Stomach (tissue), 4 donors: ENCODE measurements around the gene ASB8.

Source experiments
- CTCF ChIP-seq, 7 experiments: fragments of 450-650 bp in 4 of 7; fragments of 200-600 bp in 3 of 7; sonication (generic) in 3 of 7; IDR thresholded peaks; one replicate each; pipeline ENCODE4 v1.5.1; 2016 to 2019; ENCODE audit warnings: antibody characterized with exemption in 7 of 7, control low read depth in 2 of 7, mild to moderate bottlenecking in 1 of 7
- POLR2A ChIP-seq, 4 donors: fragments of 450-650 bp; IDR thresholded peaks; one replicate each; pipeline ENCODE4 v1.6.1; 2016; ENCODE audit warnings: antibody characterized with exemption in 4 of 4, control low read depth in 2 of 4, mild to moderate bottlenecking in 1 of 4, moderate library complexity in 1 of 4
- POLR2AphosphoS5 ChIP-seq, 3 donors: sonication (generic); formaldehyde crosslinking; IDR thresholded peaks; one replicate each; pipeline ENCODE4 v1.6.1; 2016; ENCODE audit warnings: antibody characterized with exemption in 3 of 3

GRCh38 chr12:48183876-48184548, 26.7 kb upstream of the ASB8 start:
- TF ChIP-seq CTCF (IDR thresholded peaks at IDR 0.05): no peak
- no peak for TF ChIP-seq POLR2A (IDR thresholded peaks at IDR 0.05)
- TF ChIP-seq POLR2AphosphoS5 (IDR thresholded peaks at IDR 0.05): no peak
